ENCODE data around the gene TBC1D13.

TBC1D13 gene

DNA sequence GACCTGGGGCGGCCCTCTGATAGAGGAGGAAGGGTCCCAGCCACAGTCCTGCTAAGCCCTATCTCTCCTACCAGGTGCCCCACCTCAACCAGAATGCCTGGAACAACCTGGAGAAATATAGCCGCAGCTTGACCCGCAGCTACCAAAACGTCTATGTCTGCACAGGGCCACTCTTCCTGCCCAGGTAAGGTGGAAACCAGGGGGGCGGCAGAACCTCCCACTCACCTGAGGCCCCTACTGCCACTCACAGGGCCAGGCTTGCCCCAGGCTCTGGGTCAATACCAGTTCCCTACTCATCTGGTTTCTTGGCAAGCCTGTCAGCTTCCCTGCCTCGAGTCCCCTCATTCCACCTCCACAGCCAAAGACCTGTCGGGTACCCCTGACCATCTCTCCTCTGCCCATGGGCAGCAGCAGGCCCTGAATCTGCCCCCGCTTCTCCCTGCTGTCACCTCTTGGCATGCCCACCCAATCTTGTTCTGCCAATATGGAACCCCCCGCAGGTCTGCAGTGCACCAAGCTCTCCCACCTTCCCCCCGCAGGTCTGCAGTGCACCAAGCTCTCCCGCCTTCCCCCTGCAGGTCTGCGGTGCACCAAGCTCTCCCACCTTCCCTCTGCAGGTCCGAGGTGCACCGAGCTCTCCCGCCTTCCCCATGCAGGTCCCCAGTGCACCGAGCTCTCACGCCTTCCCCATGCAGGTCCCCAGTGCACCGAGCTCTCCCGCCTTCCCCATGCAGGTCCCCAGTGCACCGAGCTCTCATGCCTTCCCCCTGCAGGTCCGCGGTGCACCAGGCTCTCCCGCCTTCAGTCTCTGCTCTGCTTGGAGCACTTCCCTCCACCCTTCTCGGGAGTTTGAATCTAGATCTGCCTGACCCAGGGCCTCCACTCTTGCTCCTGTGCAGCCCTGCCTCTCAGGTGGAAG is 33.9 kb downstream of the TBC1D13 start:
- DNase-seq (ENCODE audit: low read depth in 4 of 4, low spot score in 1 of 4) = no peak

GRCh38 chr9:128821584-128822406 is 34.7 kb downstream of the TBC1D13 start:
- no peak for DNase-seq (ENCODE audit: low read depth in 4 of 4, low spot score in 1 of 4)

- no peak for DNase-seq (ENCODE audit: low read depth in 4 of 4, low spot score in 1 of 4)
Observed at GRCh38 chr9:128822407-128823042, 35.5 kb downstream of the TBC1D13 start.

- no peak for DNase-seq (ENCODE audit: low read depth in 4 of 4, low spot score in 1 of 4)
Observed at GRCh38 chr9:128823362-128823902, 36.4 kb downstream of the TBC1D13 start.

GRCh38 chr9:128823903-128824406 is 36.9 kb downstream of the TBC1D13 start:
- DNase-seq (ENCODE audit: low read depth in 4 of 4, low spot score in 1 of 4) = no peak

GRCh38 chr9:128824911-128825310 is 37.9 kb downstream of the TBC1D13 start:
- no peak for DNase-seq (ENCODE audit: low read depth in 4 of 4, low spot score in 1 of 4)

GRCh38 chr9:128825923-128826700 is 39.1 kb downstream of the TBC1D13 start:
- DNase-seq (ENCODE audit: low read depth in 4 of 4, low spot score in 1 of 4) = no peak

DNA sequence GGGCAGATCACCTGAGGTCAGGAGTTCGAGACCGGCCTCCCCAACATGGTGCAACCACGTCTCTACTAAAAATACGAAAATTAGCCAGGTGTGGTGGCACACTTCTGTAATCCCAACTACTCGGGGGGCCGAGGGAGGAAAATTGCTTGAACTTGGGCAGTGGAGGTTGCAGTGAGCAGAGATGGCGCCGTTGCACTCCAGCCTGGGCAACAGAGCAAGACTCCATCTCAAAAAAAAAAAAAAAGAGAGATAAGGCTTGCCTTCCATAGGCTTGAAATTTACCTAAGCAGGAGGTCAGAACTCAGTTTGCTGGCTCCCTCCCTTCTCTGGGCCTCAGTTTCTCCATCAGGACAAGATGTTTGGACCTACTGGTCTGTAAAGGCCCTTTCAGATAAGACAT is 41.2 kb downstream of the TBC1D13 start:
- no peak for DNase-seq (ENCODE audit: low read depth in 4 of 4, low spot score in 1 of 4)

- no peak for DNase-seq (ENCODE audit: low read depth in 4 of 4, low spot score in 1 of 4)
Observed at GRCh38 chr9:128828719-128829452, 41.8 kb downstream of the TBC1D13 start.

GRCh38 chr9:128829477-128830251 is 42.6 kb downstream of the TBC1D13 start, which contains the start of gene SPOUT1:
Gene SPOUT1, minus strand, starts transcription at chr9:128829794. Its CDS starts 14 bp downstream, at chr9:128829780.
- peak; percentile 84 to 93 (median 85) for DNase-seq (ENCODE audit: low read depth in 4 of 4, low spot score in 1 of 4)

- no peak for DNase-seq (ENCODE audit: low read depth in 4 of 4, low spot score in 1 of 4)
Observed at GRCh38 chr9:128833696-128834095, 46.6 kb downstream of the TBC1D13 start.

- DNase-seq (ENCODE audit: low read depth in 4 of 4, low spot score in 1 of 4) = no peak
Observed at GRCh38 chr9:128835246-128836210, 48.5 kb downstream of the TBC1D13 start.

DNA sequence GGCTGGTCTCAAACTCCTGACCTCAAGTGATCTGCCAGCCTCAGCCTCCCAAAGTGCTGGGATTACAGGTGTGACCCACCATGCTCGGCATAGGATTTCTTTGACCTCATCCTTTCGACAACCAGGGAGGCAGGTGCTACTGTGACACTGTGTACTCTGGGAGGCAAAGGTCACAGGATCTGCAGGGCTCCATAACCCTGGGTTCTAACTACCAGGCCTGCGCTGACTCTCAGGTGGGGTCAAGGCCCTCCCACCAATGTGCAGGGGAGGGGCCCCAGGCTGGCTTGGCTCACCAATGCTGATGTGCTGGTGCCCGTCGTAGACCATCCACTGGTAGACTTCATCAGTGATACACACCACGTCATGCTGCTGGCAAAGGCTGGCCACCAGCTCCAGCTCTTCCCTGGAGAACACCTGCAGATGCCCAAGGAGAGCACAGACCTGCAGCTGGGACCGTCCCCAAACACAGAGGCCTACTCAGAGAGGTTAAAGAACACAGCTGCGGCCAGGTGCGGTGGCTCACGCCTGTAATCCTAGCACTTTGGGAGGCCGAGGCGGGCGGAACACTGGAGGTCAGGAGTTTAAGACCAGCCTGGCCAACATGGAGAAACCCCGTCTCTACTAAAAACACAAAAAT is 49.6 kb downstream of the TBC1D13 start:
- DNase-seq (ENCODE audit: low read depth in 4 of 4, low spot score in 1 of 4) = no peak

DNA sequence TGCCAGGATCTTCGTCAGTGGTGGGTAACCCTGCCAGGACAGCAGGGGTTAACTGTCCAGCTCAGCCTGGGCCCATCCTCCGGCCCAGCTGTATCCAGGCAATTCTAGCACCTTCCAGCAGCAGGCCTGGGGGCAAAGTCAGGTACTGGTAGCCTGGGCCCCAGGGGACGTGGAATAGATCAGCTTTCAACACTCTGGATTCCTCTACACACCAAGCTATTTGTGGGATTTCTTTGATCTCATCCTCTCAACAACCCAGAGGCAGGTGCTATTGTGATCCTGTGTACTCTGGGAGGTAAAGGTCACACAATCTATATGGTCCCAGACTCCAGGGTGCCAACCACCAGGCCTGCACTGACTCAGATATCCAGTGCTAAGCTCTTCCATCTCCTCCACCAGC is 51.3 kb downstream of the TBC1D13 start:
- DNase-seq (ENCODE audit: low read depth in 4 of 4, low spot score in 1 of 4) = no peak

- DNase-seq (ENCODE audit: low read depth in 4 of 4, low spot score in 1 of 4) = no peak
Observed at GRCh38 chr9:128840524-128840923, 53.5 kb downstream of the TBC1D13 start.

DNA sequence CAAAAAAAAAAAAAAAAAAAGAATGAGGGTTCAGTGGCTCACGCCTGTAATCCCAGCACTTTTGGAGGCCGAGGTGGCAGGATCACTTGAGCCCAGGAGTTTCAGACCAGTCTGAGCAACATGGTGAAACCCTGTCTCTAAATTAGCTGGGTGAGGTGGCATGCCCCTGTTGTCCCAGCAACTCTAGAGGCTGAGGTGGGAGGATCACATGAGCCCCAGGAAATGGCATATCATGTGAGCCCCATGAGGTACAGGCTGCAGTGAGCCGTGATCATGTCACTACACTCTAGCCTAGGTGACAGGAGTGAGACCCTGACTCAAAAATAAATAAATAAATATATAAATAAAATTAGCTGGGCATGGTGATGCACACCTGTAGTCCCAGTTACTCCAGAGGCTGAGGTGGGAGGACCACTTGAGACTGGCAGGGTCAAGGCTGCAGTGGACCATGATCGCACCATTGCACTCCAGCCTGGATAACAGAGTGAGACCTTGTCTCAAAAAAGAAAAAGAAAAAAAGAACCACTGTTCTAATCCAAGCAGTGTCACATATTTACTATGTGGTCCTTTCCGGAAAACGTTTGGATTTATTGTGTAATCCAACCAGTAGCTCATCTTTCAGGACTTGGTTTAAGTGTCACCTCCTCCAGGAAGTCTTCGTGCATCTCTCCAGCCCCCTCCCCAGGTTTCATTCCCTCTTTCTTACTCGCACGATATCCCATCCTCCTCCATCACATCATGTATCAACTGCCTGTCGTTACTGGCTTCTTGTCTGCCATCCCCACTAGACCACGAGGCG is 54.8 kb downstream of the TBC1D13 start:
- DNase-seq (ENCODE audit: low read depth in 4 of 4, low spot score in 1 of 4) = no peak
